Central memory CD8-positive, alpha-beta T cell (primary cell): ENCODE measurements around the gene SASH1.

Experiments used
- ATAC-seq: fragments of 150-1000 bp; cut with Tn5 transposase; replicated peaks from 2 replicates; pipeline ENCODE4 v1.10.0; 2022; ENCODE audit warnings: mild to moderate bottlenecking, moderate FRiP score, moderate number of reproducible peaks; ENCODE audit not compliant: poor library complexity, severe bottlenecking; ENCODE audit errors: extremely low read depth
- DNase-seq, 2 donors: peaks; one replicate each; pipeline ENCODE4 v3.0.0; 2021; ENCODE audit warnings: low spot score in 2 of 2
- H3K27ac Mint-ChIP-seq: one replicate; pipeline ENCODE4 v1.8.0; 2022; ENCODE audit warnings: low read depth, mild to moderate bottlenecking, moderate library complexity, mixed read lengths
- H3K27me3 Mint-ChIP-seq: one replicate; pipeline ENCODE4 v1.8.0; 2022; ENCODE audit warnings: mixed read lengths
- H3K36me3 Mint-ChIP-seq: one replicate; pipeline ENCODE4 v1.8.0; 2022; ENCODE audit warnings: mild to moderate bottlenecking, moderate library complexity, mixed read lengths; ENCODE audit not compliant: insufficient read depth
- H3K4me1 Mint-ChIP-seq: one replicate; pipeline ENCODE4 v1.8.0; 2022; ENCODE audit warnings: mixed read lengths
- H3K4me3 Mint-ChIP-seq: one replicate; pipeline ENCODE4 v1.8.0; 2022; ENCODE audit warnings: mild to moderate bottlenecking, moderate library complexity, mixed read lengths
- H3K9me3 Mint-ChIP-seq: one replicate; pipeline ENCODE4 v1.8.0; 2022; ENCODE audit warnings: mixed read lengths

Gene SASH1

GRCh38 chr6:148452876-148453275 is 110.2 kb downstream of the SASH1 start:
- Mint-ChIP-seq H3K36me3 (no peaks in the 10 kb centered on the region), H3K9me3 (no peaks in the 10 kb centered on the region), H3K4me3 (no peak overlapping the region), H3K4me1 (peaks cover 10% of the 10 kb centered on the region), H3K27me3 (peaks cover 65% of the 10 kb centered on the region), H3K27ac (no peak overlapping the region)
- DNase-seq (no peak), ATAC-seq (no peak)

GRCh38 chr6:148453906-148454305 is 111.3 kb downstream of the SASH1 start:
- Mint-ChIP-seq H3K36me3 (no peaks in the 10 kb centered on the region), H3K9me3 (no peaks in the 10 kb centered on the region), H3K27ac (no peak overlapping the region), H3K4me1 (peaks cover under 1% of the 10 kb centered on the region), H3K4me3 (no peak overlapping the region), H3K27me3 (peaks cover 55% of the 10 kb centered on the region)
- ATAC-seq (no peak), DNase-seq (no peak)

GRCh38 chr6:148455225-148455624 is 112.6 kb downstream of the SASH1 start:
- peaks cover 47% of the 10 kb centered on the region for H3K27me3 Mint-ChIP-seq
- H3K4me3 Mint-ChIP-seq: no peak overlapping the region
- no peaks in the 10 kb centered on the region for H3K36me3 Mint-ChIP-seq
- DNase-seq: no peak
- no peak overlapping the region for H3K27ac Mint-ChIP-seq
- no peaks in the 10 kb centered on the region for H3K4me1 Mint-ChIP-seq
- no peaks in the 10 kb centered on the region for H3K9me3 Mint-ChIP-seq
- no peak for ATAC-seq

- H3K4me1 Mint-ChIP-seq: no peaks in the 10 kb centered on the region
- H3K36me3 Mint-ChIP-seq: no peaks in the 10 kb centered on the region
Observed at GRCh38 chr6:148455674-148456558, 113.3 kb downstream of the SASH1 start.

GRCh38 chr6:148457137-148457842 is 114.7 kb downstream of the SASH1 start:
- Mint-ChIP-seq H3K27me3 (peaks cover 36% of the 10 kb centered on the region), H3K4me1 (no peaks in the 10 kb centered on the region), H3K27ac (no peak overlapping the region), H3K36me3 (no peaks in the 10 kb centered on the region), H3K9me3 (no peaks in the 10 kb centered on the region), H3K4me3 (no peak overlapping the region)
- ATAC-seq: no peak
- no peak for DNase-seq

More at GRCh38 chr6:148455674-148456558, 113.3 kb downstream of the SASH1 start:
- no peak for ATAC-seq
- Mint-ChIP-seq H3K9me3 (no peaks in the 10 kb centered on the region), H3K4me3 (no peak overlapping the region), H3K27ac (no peak overlapping the region), H3K27me3 (peaks cover 40% of the 10 kb centered on the region)
- no peak for DNase-seq

GRCh38 chr6:148457843-148458159 is 115.2 kb downstream of the SASH1 start:
- ATAC-seq: no peak
- Mint-ChIP-seq H3K27me3 (peaks cover 33% of the 10 kb centered on the region), H3K4me3 (no peak overlapping the region)

GRCh38 chr6:148459238-148459637 is 116.6 kb downstream of the SASH1 start:
- H3K4me1 Mint-ChIP-seq: no peaks in the 10 kb centered on the region
- ATAC-seq (no peak), DNase-seq (no peak)
- H3K9me3 Mint-ChIP-seq: no peaks in the 10 kb centered on the region
- H3K36me3 Mint-ChIP-seq: peaks cover 2% of the 10 kb centered on the region
- H3K27ac Mint-ChIP-seq: no peak overlapping the region
- no peak overlapping the region for H3K4me3 Mint-ChIP-seq
- peaks cover 28% of the 10 kb centered on the region for H3K27me3 Mint-ChIP-seq

More at GRCh38 chr6:148457843-148458159, 115.2 kb downstream of the SASH1 start:
- Mint-ChIP-seq H3K36me3 (no peaks in the 10 kb centered on the region), H3K27ac (no peak overlapping the region), H3K4me1 (no peaks in the 10 kb centered on the region), H3K9me3 (no peaks in the 10 kb centered on the region)
- no peak for DNase-seq

GRCh38 chr6:148460876-148461646 is 118.4 kb downstream of the SASH1 start:
- Mint-ChIP-seq H3K27me3 (peaks cover 20% of the 10 kb centered on the region), H3K27ac (no peak overlapping the region), H3K4me1 (peaks cover 7% of the 10 kb centered on the region), H3K4me3 (no peak overlapping the region), H3K9me3 (no peaks in the 10 kb centered on the region), H3K36me3 (peaks cover 2% of the 10 kb centered on the region)
- DNase-seq (no peak), ATAC-seq (no peak)

GRCh38 chr6:148461986-148462577 is 119.4 kb downstream of the SASH1 start:
- Mint-ChIP-seq H3K27ac (no peak overlapping the region), H3K27me3 (peaks cover 22% of the 10 kb centered on the region), H3K4me3 (no peak overlapping the region), H3K4me1 (peaks cover 7% of the 10 kb centered on the region), H3K9me3 (no peaks in the 10 kb centered on the region), H3K36me3 (peaks cover 2% of the 10 kb centered on the region)
- ATAC-seq (no peak), DNase-seq (no peak)

- Mint-ChIP-seq H3K4me3 (no peak overlapping the region), H3K9me3 (no peaks in the 10 kb centered on the region), H3K27ac (no peak overlapping the region), H3K4me1 (peaks cover 7% of the 10 kb centered on the region), H3K27me3 (peaks cover 36% of the 10 kb centered on the region), H3K36me3 (peaks cover 2% of the 10 kb centered on the region)
- DNase-seq (no peak), ATAC-seq (no peak)
Observed at GRCh38 chr6:148463671-148464070, 121.0 kb downstream of the SASH1 start.

GRCh38 chr6:148464319-148465010 is 121.8 kb downstream of the SASH1 start:
- H3K4me1 Mint-ChIP-seq: peaks cover 7% of the 10 kb centered on the region
- H3K27ac Mint-ChIP-seq: no peak overlapping the region
- DNase-seq (peak in 1 of 2 donors; percentile 22), ATAC-seq (peak; percentile 54)
- no peaks in the 10 kb centered on the region for H3K9me3 Mint-ChIP-seq
- peaks cover 42% of the 10 kb centered on the region for H3K27me3 Mint-ChIP-seq
- peaks cover 2% of the 10 kb centered on the region for H3K36me3 Mint-ChIP-seq
- H3K4me3 Mint-ChIP-seq: no peak overlapping the region

GRCh38 chr6:148465011-148465335 is 122.3 kb downstream of the SASH1 start:
- DNase-seq: no peak
- peaks cover 47% of the 10 kb centered on the region for H3K27me3 Mint-ChIP-seq
- peaks cover 7% of the 10 kb centered on the region for H3K4me1 Mint-ChIP-seq
- no peak overlapping the region for H3K4me3 Mint-ChIP-seq
- ATAC-seq: no peak
- peaks cover 2% of the 10 kb centered on the region for H3K36me3 Mint-ChIP-seq
- H3K27ac Mint-ChIP-seq: no peak overlapping the region
- H3K9me3 Mint-ChIP-seq: no peaks in the 10 kb centered on the region
